Suprapubic skin (tissue), 4 donors: ENCODE results near the gene PNLIPRP2. TPM values are rescaled to one million over a fixed set of nuclear protein-coding genes. Genes with fewer than 3 reads are reported as not detected.

Source experiments
- DNase-seq, 2 donors: peaks; one replicate each; pipeline ENCODE4 v3.0.0-alpha.2; 2019; ENCODE audit warnings: low spot score in 2 of 2
- H3K27ac ChIP-seq: fragments of 200-600 bp; sonication (generic); one replicate; pipeline ENCODE4 v1.5.1; 2019
- H3K27me3 ChIP-seq: fragments of 200-600 bp; sonication (generic); one replicate; pipeline ENCODE4 v1.5.1; 2019
- H3K36me3 ChIP-seq: fragments of 200-600 bp; sonication (generic); one replicate; pipeline ENCODE4 v1.5.1; 2019
- H3K4me1 ChIP-seq: fragments of 200-600 bp; sonication (generic); one replicate; pipeline ENCODE4 v1.5.1; 2019
- H3K4me3 ChIP-seq: fragments of 200-600 bp; sonication (generic); one replicate; pipeline ENCODE4 v1.5.1; 2019; ENCODE audit warnings: mild to moderate bottlenecking
- H3K9me3 ChIP-seq: fragments of 200-600 bp; sonication (generic); one replicate; pipeline ENCODE4 v1.5.1; 2019
- CTCF ChIP-seq, 2 donors: fragments of 200-600 bp in 1 of 2; fragments of 450-650 bp in 1 of 2; sonication (generic) in 1 of 2; IDR thresholded peaks; one replicate each; pipeline ENCODE4 v1.5.1; 2016 to 2019; ENCODE audit warnings: antibody characterized with exemption in 2 of 2, mild to moderate bottlenecking in 1 of 2, moderate library complexity in 1 of 2
- EP300 ChIP-seq: sonication (generic); formaldehyde crosslinking; IDR thresholded peaks from one replicate; pipeline ENCODE4 v1.6.1; 2017; ENCODE audit warnings: antibody characterized with exemption
- POLR2A ChIP-seq, 2 donors: fragments of 450-650 bp; IDR thresholded peaks; one replicate each; pipeline ENCODE4 v1.6.1; 2017; ENCODE audit warnings: antibody characterized with exemption in 2 of 2, mild to moderate bottlenecking in 2 of 2, moderate library complexity in 2 of 2
- POLR2AphosphoS5 ChIP-seq, 3 donors: sonication (generic); formaldehyde crosslinking; IDR thresholded peaks; one replicate each; pipeline ENCODE4 v1.6.1; 2017; ENCODE audit warnings: antibody characterized with exemption in 3 of 3
- WGBS: methylation state at CpG from one replicate; pipeline ENCODE4 v1.1.5; 2018; 5-methylcytosine and 5-hydroxymethylcytosine counted together
- total RNA-seq, 4 donors: library from RNA; depleted of rRNA; stranded (reverse); fragments of >200 nt; gene quantifications; one replicate each; pipeline ENCODE4 v1.1.0, GENCODE V29; 2016

PNLIPRP2 gene
- total RNA-seq, 4 donors from 2014 or later = not detected

- 39% methylated on average over 5 of the region's 5 CpGs for WGBS
- Histone ChIP-seq H3K9me3 (no peaks in the 10 kb centered on the region), H3K4me1 (no peaks in the 10 kb centered on the region), H3K36me3 (no peaks in the 10 kb centered on the region), H3K4me3 (no peak overlapping the region), H3K27me3 (peaks cover 3% of the 10 kb centered on the region), H3K27ac (no peak overlapping the region)
- TF ChIP-seq CTCF (IDR thresholded peaks at IDR 0.05) (no peak), POLR2A (IDR thresholded peaks at IDR 0.05) (no peak), POLR2AphosphoS5 (IDR thresholded peaks at IDR 0.05) (no peak), EP300 (no peak)
- no peak for DNase-seq
Measured at GRCh38 chr10:116660860-116661259, 40.1 kb downstream of the PNLIPRP2 start.

- H3K36me3 ChIP-seq = no peaks in the 10 kb centered on the region
- H3K27me3 ChIP-seq = no peaks in the 10 kb centered on the region
- no peak for DNase-seq
- no peaks in the 10 kb centered on the region for H3K9me3 ChIP-seq
- H3K27ac ChIP-seq = no peak overlapping the region
- WGBS = 96% methylated on average over 7 of the region's 7 CpGs
- TF ChIP-seq POLR2A (IDR thresholded peaks at IDR 0.05) = no peak
- no peak for TF ChIP-seq EP300
- TF ChIP-seq POLR2AphosphoS5 (IDR thresholded peaks at IDR 0.05) = no peak
- TF ChIP-seq CTCF (IDR thresholded peaks at IDR 0.05) = no peak
- H3K4me3 ChIP-seq = no peak overlapping the region
- no peaks in the 10 kb centered on the region for H3K4me1 ChIP-seq
Measured at GRCh38 chr10:116663342-116663741, 42.6 kb downstream of the PNLIPRP2 start.

GRCh38 chr10:116664631-116665030, 43.9 kb downstream of the PNLIPRP2 start:
- H3K27ac ChIP-seq = no peak overlapping the region
- no peaks in the 10 kb centered on the region for H3K36me3 ChIP-seq
- no peaks in the 10 kb centered on the region for H3K9me3 ChIP-seq
- no peaks in the 10 kb centered on the region for H3K27me3 ChIP-seq
- no peak overlapping the region for H3K4me3 ChIP-seq
- no peak for DNase-seq
- H3K4me1 ChIP-seq = no peaks in the 10 kb centered on the region
- WGBS = 100% methylated on average over 5 of the region's 5 CpGs
- TF ChIP-seq EP300 (no peak), POLR2A (IDR thresholded peaks at IDR 0.05) (no peak), POLR2AphosphoS5 (IDR thresholded peaks at IDR 0.05) (no peak), CTCF (IDR thresholded peaks at IDR 0.05) (no peak)

- H3K9me3 ChIP-seq = no peaks in the 10 kb centered on the region
- peaks cover 6% of the 10 kb centered on the region for H3K27me3 ChIP-seq
- TF ChIP-seq CTCF (IDR thresholded peaks at IDR 0.05) (no peak), POLR2A (IDR thresholded peaks at IDR 0.05) (no peak), POLR2AphosphoS5 (IDR thresholded peaks at IDR 0.05) (no peak), EP300 (no peak)
- no peaks in the 10 kb centered on the region for H3K36me3 ChIP-seq
- H3K27ac ChIP-seq = no peak overlapping the region
- WGBS = 55% methylated on average over 13 of the region's 13 CpGs
- DNase-seq = no peak
- H3K4me3 ChIP-seq = peak overlapping the region; percentile 6
- peaks cover 5% of the 10 kb centered on the region for H3K4me1 ChIP-seq
Measured at GRCh38 chr10:116665541-116666125, 44.9 kb downstream of the PNLIPRP2 start.

GRCh38 chr10:116667484-116667883, 46.7 kb downstream of the PNLIPRP2 start:
- Histone ChIP-seq H3K9me3 (no peaks in the 10 kb centered on the region), H3K27ac (no peak overlapping the region), H3K36me3 (no peaks in the 10 kb centered on the region), H3K4me1 (peaks cover 5% of the 10 kb centered on the region), H3K4me3 (no peak overlapping the region), H3K27me3 (peaks cover 6% of the 10 kb centered on the region)
- TF ChIP-seq POLR2A (IDR thresholded peaks at IDR 0.05) (no peak), EP300 (no peak), POLR2AphosphoS5 (IDR thresholded peaks at IDR 0.05) (no peak), CTCF (IDR thresholded peaks at IDR 0.05) (no peak)
- WGBS = 70% methylated on average over 2 of the region's 3 CpGs
- no peak for DNase-seq
